OCI-LY7 (cell line): Measurements from ENCODE around the gene CASP9. TPM values are rescaled to one million over a fixed set of nuclear protein-coding genes. Genes with fewer than 3 reads are reported as not detected.

Source experiments
- BruUV-seq: library from RNA; stranded (reverse); fragments of 400-500 nt; replicated peaks from 2 replicates; lab custom pipeline; 2021; lab: Mats Ljungman, UMichigan
- CTCF ChIA-PET: fragments of 300-600 bp; sonication (Branson Sonifier 250); formaldehyde crosslinking; loops from one replicate; lab custom pipeline; 2022; ENCODE audit warnings: antibody characterized with exemption; ENCODE audit not compliant: unreplicated experiment; lab: Charles Lee
- POLR2A ChIA-PET: fragments of 300-600 bp; sonication (Branson Sonifier 250); formaldehyde crosslinking; loops from one replicate; lab custom pipeline; 2022; ENCODE audit warnings: antibody characterized with exemption; lab: Charles Lee
- DNase-seq: peaks from one replicate; pipeline ENCODE4 v3.0.0-alpha.2; 2015; ENCODE audit warnings: low spot score
- H2AFZ ChIP-seq: fragments of 200-600 bp; sonication (generic), shearing (Covaris generic); 2 replicates; pipeline ENCODE4 v1.6.1; 2014; ENCODE audit warnings: mild to moderate bottlenecking, antibody characterized with exemption, low read length, moderate library complexity
- H3K27ac ChIP-seq: fragments of 200-600 bp; sonication (generic); 2 replicates; pipeline ENCODE4 v1.5.1; 2014; ENCODE audit warnings: mixed run types, low read depth, mild to moderate bottlenecking, moderate library complexity, low read length, inconsistent platforms; ENCODE audit not compliant: poor library complexity, severe bottlenecking
- H3K36me3 ChIP-seq: fragments of 200-600 bp; sonication (generic); 2 replicates; pipeline ENCODE4 v1.6.1; 2014; ENCODE audit warnings: mild to moderate bottlenecking, antibody characterized with exemption, low read length, moderate library complexity, mixed read lengths; ENCODE audit not compliant: insufficient read depth
- H3K4me1 ChIP-seq: fragments of 200-600 bp; sonication (generic); 2 replicates; pipeline ENCODE4 v1.5.1; 2014; ENCODE audit warnings: mild to moderate bottlenecking, low read length; ENCODE audit not compliant: insufficient read depth, poor library complexity, severe bottlenecking
- H3K4me2 ChIP-seq: fragments of 200-600 bp; sonication (generic); 2 replicates; pipeline ENCODE4 v1.6.1; 2014; ENCODE audit warnings: mild to moderate bottlenecking, low read length
- H3K4me3 ChIP-seq: fragments of 200-600 bp; sonication (generic); 2 replicates; pipeline ENCODE4 v1.5.1; 2014; ENCODE audit warnings: mild to moderate bottlenecking, low read depth, low read length; ENCODE audit not compliant: poor library complexity, severe bottlenecking
- H3K79me2 ChIP-seq: fragments of 200-600 bp; sonication (generic); 2 replicates; pipeline ENCODE4 v1.6.1; 2016; ENCODE audit warnings: low read depth, mild to moderate bottlenecking, low read length, moderate library complexity, mixed read lengths; ENCODE audit not compliant: insufficient read depth
- H3K9me2 ChIP-seq: fragments of 200-600 bp; sonication (generic); 2 replicates; pipeline ENCODE4 v1.6.1; 2016; ENCODE audit warnings: mild to moderate bottlenecking, low read length, mixed read lengths; ENCODE audit not compliant: insufficient read depth
- H3K9me3 ChIP-seq: fragments of 200-600 bp; sonication (generic); 2 replicates; pipeline ENCODE4 v1.6.1; 2014; ENCODE audit warnings: mild to moderate bottlenecking, mixed run types, low read length, mixed read lengths
- H4K20me1 ChIP-seq: fragments of 200-600 bp; sonication (generic); 2 replicates; pipeline ENCODE4 v1.6.1; 2014; ENCODE audit warnings: mild to moderate bottlenecking, antibody characterized with exemption, low read length, moderate library complexity, mixed read lengths; ENCODE audit not compliant: insufficient read depth
- EZH2phosphoT487 ChIP-seq: fragments of 200-600 bp; sonication (generic); IDR thresholded peaks from 2 replicates; pipeline ENCODE4 v1.6.1; 2018; ENCODE audit warnings: low read depth, borderline replicate concordance, mild to moderate bottlenecking, mixed run types, antibody characterized with exemption, low read length, moderate library complexity, mixed read lengths
- intact Hi-C: fragments of 100-400 bp; cut with micrococcal nuclease; formaldehyde crosslinking; loops from one replicate; pipeline ENCODE4 v1.10.0; 2022; ENCODE audit not compliant: unreplicated experiment
- total RNA-seq, 2 experiments: library from RNA; depleted of rRNA in 1 of 2; stranded (reverse); fragments of >200 nt in 1 of 2; shearing (Covaris generic) in 1 of 2; gene quantifications; 2 replicates each; pipeline ENCODE4 v1.2.3, GENCODE V29; 2014 to 2022
- TF ChIP-seq, protein P1 (sequence below): fragments of 200-600 bp; sonication (generic); conservative IDR thresholded peaks from 2 replicates; pipeline ENCODE4 v1.5.1; 2014; ENCODE audit warnings: mild to moderate bottlenecking, antibody characterized with exemption, low read length, moderate library complexity, mixed read lengths

The CASP9 gene
- total RNA-seq, 2 experiments from 2014 or later, result 14.5 to 17.6 TPM

DNA sequence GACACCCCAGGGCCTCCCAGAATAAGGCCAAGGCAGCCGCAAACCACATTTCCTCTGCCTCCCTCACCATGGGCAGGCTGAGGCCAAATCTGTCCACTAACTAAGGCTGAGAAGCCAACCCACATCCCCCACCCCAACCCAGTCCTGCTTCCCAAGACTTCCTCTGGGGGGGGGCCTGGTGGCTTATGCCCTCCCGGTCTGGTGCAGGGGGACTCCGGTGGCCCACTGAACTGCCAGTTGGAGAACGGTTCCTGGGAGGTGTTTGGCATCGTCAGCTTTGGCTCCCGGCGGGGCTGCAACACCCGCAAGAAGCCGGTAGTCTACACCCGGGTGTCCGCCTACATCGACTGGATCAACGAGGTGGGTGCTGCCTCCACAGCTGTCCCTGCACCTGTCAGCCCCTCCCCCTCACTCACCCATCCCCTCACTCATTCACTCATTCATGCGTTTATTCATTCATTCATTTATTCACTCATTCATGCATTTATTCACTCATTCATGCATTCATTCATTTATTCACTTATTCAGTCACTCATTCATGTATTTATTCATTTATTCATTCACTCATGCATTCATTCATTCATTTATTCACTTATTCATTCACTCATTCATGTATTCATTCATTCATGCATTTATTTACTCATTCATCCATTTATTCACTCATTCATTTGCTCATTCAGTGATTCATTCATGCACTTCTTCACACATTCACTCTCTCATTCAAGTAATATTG is 78.5 kb downstream of the CASP9 start:
- Histone ChIP-seq H4K20me1 (no peaks in the 10 kb centered on the region), H3K9me2 (no peaks in the 10 kb centered on the region), H3K79me2 (no peaks in the 10 kb centered on the region), H3K9me3 (no peaks in the 10 kb centered on the region), H3K27ac (no peak overlapping the region), H3K4me2 (no peak overlapping the region), H3K36me3 (no peaks in the 10 kb centered on the region), H2AFZ (no peak overlapping the region), H3K4me1 (no peaks in the 10 kb centered on the region), H3K4me3 (no peak overlapping the region)
- POLR2A ChIA-PET, result no interaction called here
- DNase-seq, result no peak
- TF ChIP-seq EZH2phosphoT487, result no peak
- TF ChIP-seq, protein P1, sequence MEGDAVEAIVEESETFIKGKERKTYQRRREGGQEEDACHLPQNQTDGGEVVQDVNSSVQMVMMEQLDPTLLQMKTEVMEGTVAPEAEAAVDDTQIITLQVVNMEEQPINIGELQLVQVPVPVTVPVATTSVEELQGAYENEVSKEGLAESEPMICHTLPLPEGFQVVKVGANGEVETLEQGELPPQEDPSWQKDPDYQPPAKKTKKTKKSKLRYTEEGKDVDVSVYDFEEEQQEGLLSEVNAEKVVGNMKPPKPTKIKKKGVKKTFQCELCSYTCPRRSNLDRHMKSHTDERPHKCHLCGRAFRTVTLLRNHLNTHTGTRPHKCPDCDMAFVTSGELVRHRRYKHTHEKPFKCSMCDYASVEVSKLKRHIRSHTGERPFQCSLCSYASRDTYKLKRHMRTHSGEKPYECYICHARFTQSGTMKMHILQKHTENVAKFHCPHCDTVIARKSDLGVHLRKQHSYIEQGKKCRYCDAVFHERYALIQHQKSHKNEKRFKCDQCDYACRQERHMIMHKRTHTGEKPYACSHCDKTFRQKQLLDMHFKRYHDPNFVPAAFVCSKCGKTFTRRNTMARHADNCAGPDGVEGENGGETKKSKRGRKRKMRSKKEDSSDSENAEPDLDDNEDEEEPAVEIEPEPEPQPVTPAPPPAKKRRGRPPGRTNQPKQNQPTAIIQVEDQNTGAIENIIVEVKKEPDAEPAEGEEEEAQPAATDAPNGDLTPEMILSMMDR, result no peak
- intact Hi-C loops, result no loop called here
- CTCF ChIA-PET, result no interaction called here
- no TSS peak for BruUV-seq

DNA sequence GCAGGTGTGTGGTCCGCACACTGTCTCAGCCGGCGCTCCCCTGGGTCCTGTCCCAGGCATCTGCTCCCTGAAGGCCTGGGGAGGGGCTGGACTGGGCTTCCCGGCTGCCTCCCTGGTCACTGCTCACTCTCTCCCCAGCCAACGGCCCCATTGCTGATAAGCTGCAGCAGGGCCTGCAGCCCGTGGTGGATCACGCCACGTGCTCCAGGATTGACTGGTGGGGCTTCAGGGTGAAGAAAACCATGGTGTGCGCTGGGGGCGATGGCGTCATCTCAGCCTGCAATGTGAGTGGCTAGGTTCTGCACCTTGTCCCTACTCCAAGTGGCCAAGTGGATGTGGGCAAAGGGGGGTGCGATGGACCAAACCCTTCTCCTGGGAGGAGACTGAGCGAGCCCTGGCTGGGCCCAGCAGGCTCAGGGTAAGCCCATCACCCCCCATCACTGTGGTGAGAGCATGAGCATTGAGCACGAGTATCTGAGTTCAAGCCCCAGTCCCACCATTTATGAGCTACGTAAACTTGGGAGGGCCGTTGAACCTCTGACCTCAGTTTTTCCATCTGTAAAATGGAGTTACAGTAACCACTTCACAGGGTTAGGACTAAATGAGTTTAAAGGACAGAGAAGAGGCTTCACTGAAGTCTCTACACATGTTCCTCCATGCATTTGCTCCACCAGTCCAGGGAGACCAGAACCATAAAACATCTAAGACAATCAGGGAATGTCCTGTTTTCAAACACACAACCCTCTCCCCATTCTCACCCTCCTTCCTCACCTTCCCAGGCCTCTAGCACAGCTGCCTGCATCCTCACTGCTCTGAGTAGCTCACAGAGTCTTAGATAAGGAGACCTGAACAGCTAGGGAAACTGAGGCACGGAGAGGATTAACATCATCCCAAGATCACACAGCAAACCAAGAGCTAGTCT is 79.3 kb downstream of the CASP9 start:
- H3K36me3 ChIP-seq, result no peaks in the 10 kb centered on the region
- no TSS peak for BruUV-seq
- H3K4me3 ChIP-seq, result no peak overlapping the region
- no peaks in the 10 kb centered on the region for H4K20me1 ChIP-seq
- H3K79me2 ChIP-seq, result no peaks in the 10 kb centered on the region
- no peaks in the 10 kb centered on the region for H3K9me3 ChIP-seq
- no peak overlapping the region for H3K27ac ChIP-seq
- no peak overlapping the region for H2AFZ ChIP-seq
- ChIA-PET POLR2A (no interaction called here), CTCF (no interaction called here)
- DNase-seq, result no peak
- intact Hi-C loops, result no loop called here
- no peaks in the 10 kb centered on the region for H3K9me2 ChIP-seq
- TF ChIP-seq, protein P1, result no peak
- no peak for TF ChIP-seq EZH2phosphoT487
- H3K4me1 ChIP-seq, result no peaks in the 10 kb centered on the region
- H3K4me2 ChIP-seq, result no peak overlapping the region
